Activated T-cell treated with anti-CD3 and anti-CD28 coated beads, Interleukin-2, amount 50 U/mL, for 4 hours (primary cell): Measurements from ENCODE around the gene EBP. TPM values are rescaled to one million over a fixed set of nuclear protein-coding genes. Genes with fewer than 3 reads are reported as not detected.

Experiments
- ATAC-seq, 2 donors: fragments of 200-7000 bp; cut with Tn5 transposase; one replicate each; pipeline ENCODE4 v1.10.0; 2021
- DNase-seq: peaks from one replicate; pipeline ENCODE4 v3.0.0-alpha.2; 2020
- H3K27me3 Mint-ChIP-seq: one replicate; pipeline ENCODE4 v1.8.0; 2021; ENCODE audit warnings: low read depth, mixed read lengths
- H3K36me3 Mint-ChIP-seq: one replicate; pipeline ENCODE4 v1.8.0; 2022; ENCODE audit warnings: mixed read lengths; ENCODE audit not compliant: insufficient read depth
- H3K4me1 Mint-ChIP-seq: one replicate; pipeline ENCODE4 v1.8.0; 2021; ENCODE audit warnings: low read depth, mixed read lengths
- H3K4me3 Mint-ChIP-seq: one replicate; pipeline ENCODE4 v1.8.0; 2021; ENCODE audit warnings: mild to moderate bottlenecking, moderate library complexity, mixed read lengths
- H3K9me3 Mint-ChIP-seq: one replicate; pipeline ENCODE4 v1.8.0; 2021; ENCODE audit warnings: mixed read lengths
- total RNA-seq, 3 donors: library from RNA; stranded (reverse); gene quantifications; one replicate each; pipeline ENCODE4 v1.2.1, GENCODE V29; 2021

EBP gene
- total RNA-seq, 3 donors from 2014 or later, result 87.0 to 113 (median 106) TPM

DNA sequence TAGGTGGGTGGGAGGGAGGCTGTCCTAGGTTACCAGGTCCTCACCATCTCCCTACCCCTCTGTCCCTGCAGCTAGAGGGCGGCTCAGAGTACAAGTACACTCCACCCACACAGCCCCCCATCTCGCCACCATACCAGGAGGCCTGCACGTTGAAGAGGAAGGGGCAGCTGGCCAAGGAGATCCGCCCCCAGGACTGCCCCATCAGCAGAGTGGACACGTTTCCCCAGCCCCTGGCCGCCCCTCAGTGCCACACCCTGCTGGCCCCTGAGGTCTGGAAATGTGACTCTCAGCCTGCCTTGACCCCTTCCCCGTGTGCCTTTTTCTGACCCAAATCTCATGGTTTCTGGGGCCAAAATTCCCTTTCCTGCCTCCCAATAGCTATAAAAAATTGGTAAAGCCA, 39.1 kb upstream of the EBP start:
- peaks cover 8% of the 10 kb centered on the region for H3K36me3 Mint-ChIP-seq
- H3K4me1 Mint-ChIP-seq, result peaks cover 18% of the 10 kb centered on the region
- no peak overlapping the region for H3K4me3 Mint-ChIP-seq
- H3K9me3 Mint-ChIP-seq, result no peaks in the 10 kb centered on the region
- no peak for ATAC-seq
- no peak for DNase-seq
- no peaks in the 10 kb centered on the region for H3K27me3 Mint-ChIP-seq

GRCh38 chrX:48487362-48487798, 34.2 kb upstream of the EBP start:
- Mint-ChIP-seq H3K27me3 (no peaks in the 10 kb centered on the region), H3K9me3 (no peaks in the 10 kb centered on the region), H3K36me3 (no peaks in the 10 kb centered on the region), H3K4me3 (no peak overlapping the region), H3K4me1 (no peaks in the 10 kb centered on the region)
- DNase-seq (no peak), ATAC-seq (no peak)

DNA sequence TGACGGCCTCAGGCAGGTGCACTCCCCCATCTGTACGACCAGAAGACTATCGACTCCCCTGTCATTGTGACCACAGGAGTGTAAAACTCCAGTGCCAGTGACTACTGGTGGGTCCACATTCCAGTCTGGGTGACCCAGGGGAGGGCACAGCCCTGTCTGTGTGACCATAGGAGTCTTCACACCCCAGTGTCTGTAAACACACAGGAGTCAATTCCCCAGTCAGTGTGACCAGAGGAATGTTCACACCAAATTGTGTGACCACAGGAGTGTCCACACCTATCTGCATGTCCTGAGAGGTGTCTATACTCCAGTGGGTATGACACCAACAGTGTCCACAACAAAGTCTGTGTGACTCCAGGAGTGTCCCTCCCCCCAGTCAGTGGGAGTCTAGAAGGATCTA, 33.6 kb upstream of the EBP start:
- no peaks in the 10 kb centered on the region for H3K36me3 Mint-ChIP-seq
- no peaks in the 10 kb centered on the region for H3K4me1 Mint-ChIP-seq
- DNase-seq (no peak), ATAC-seq (no peak)
- no peaks in the 10 kb centered on the region for H3K27me3 Mint-ChIP-seq
- no peak overlapping the region for H3K4me3 Mint-ChIP-seq
- H3K9me3 Mint-ChIP-seq, result no peaks in the 10 kb centered on the region

GRCh38 chrX:48489296-48489695, 32.3 kb upstream of the EBP start:
- Mint-ChIP-seq H3K9me3 (no peaks in the 10 kb centered on the region), H3K4me3 (no peak overlapping the region), H3K4me1 (no peaks in the 10 kb centered on the region), H3K36me3 (no peaks in the 10 kb centered on the region), H3K27me3 (no peaks in the 10 kb centered on the region)
- no peak for ATAC-seq
- DNase-seq, result no peak

- Mint-ChIP-seq H3K36me3 (no peaks in the 10 kb centered on the region), H3K9me3 (no peaks in the 10 kb centered on the region), H3K4me3 (no peak overlapping the region), H3K27me3 (no peaks in the 10 kb centered on the region), H3K4me1 (no peaks in the 10 kb centered on the region)
- DNase-seq (no peak), ATAC-seq (no peak)
Measured at GRCh38 chrX:48489892-48490291, 31.7 kb upstream of the EBP start.

- no peak for ATAC-seq
- H3K27me3 Mint-ChIP-seq, result no peaks in the 10 kb centered on the region
- no peak overlapping the region for H3K4me3 Mint-ChIP-seq
- no peaks in the 10 kb centered on the region for H3K9me3 Mint-ChIP-seq
- no peaks in the 10 kb centered on the region for H3K4me1 Mint-ChIP-seq
- no peaks in the 10 kb centered on the region for H3K36me3 Mint-ChIP-seq
- no peak for DNase-seq
Measured at GRCh38 chrX:48490661-48491060, 30.9 kb upstream of the EBP start.

DNA sequence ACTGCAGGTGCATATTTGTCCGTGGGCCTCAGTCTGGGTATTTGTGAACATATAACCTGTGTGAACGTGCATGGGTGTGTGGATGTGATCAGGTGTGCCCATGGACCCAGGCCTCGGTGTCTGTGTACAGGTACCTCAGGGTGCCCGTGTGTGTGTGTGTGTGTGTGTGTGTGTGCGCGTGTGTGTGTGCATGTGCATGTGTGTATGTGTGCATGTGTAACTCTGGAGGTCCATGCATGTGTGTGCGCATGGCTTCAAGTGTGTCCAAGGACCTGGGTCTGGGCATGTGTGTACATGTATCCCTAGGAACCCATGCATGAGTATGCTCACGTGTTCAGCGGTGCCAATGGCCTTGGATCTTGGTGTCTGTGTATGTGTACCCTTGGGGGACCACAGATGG, 29.8 kb upstream of the EBP start:
- no peaks in the 10 kb centered on the region for H3K9me3 Mint-ChIP-seq
- ATAC-seq, result no peak
- H3K27me3 Mint-ChIP-seq, result no peaks in the 10 kb centered on the region
- no peak for DNase-seq
- H3K36me3 Mint-ChIP-seq, result no peaks in the 10 kb centered on the region
- no peaks in the 10 kb centered on the region for H3K4me1 Mint-ChIP-seq
- H3K4me3 Mint-ChIP-seq, result no peak overlapping the region

DNA sequence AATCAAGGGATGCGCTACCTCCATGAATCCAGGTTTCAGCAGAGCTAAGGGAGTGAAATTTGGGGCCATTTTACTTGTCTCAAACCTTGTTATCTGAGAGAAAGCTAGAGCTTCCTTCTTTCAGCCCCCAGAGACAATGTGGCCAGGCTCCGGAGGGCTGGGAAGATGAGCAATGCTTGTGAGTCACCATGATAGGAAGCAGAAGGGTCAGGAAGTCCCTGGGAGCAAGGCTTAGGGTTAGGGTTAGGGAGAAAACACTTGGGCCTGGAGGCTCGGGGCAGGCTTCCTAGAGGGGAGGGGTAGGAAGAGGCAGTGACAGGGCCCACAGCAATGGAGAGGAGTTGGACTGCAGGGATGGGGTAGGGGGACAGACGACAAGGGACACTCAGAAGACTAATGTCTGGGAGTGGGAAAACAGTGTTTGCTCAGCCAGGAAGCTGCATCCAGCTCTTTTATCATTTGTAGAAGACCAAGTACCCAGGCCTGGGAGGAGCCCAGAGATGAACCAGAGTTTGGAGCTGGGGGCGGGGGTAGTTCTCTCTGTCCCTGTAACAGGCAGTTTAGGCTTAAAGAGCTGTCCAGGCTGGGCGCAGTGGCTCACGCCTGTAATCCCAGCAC, 29.2 kb upstream of the EBP start:
- no peak overlapping the region for H3K4me3 Mint-ChIP-seq
- H3K27me3 Mint-ChIP-seq, result no peaks in the 10 kb centered on the region
- H3K36me3 Mint-ChIP-seq, result no peaks in the 10 kb centered on the region
- no peak for ATAC-seq
- H3K9me3 Mint-ChIP-seq, result no peaks in the 10 kb centered on the region
- H3K4me1 Mint-ChIP-seq, result no peaks in the 10 kb centered on the region
- DNase-seq, result no peak

DNA sequence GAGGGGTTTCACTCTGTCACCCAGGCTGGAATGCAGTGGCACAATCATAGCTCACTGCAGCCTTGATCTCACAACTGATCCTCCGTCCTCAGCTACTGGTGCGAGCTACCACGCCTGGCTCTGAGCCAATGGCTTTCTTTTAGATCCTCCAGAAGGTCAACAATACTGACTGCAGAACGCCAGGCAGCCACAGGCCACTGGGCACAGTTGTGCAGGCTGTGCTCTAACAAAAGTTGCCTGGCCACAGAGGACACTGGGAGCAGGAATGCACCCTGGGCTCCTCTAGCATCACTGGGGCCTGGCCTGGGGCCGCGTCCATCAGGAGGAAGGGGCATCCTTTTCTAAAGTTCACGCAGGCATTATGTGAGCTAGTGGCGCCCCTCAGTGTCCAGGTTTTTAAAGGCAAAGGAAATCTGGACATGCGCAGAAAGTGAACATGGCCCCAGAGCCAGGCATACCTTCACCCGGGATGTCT, 27.7 kb upstream of the EBP start:
- Mint-ChIP-seq H3K27me3 (no peaks in the 10 kb centered on the region), H3K4me3 (no peak overlapping the region), H3K4me1 (no peaks in the 10 kb centered on the region), H3K9me3 (no peaks in the 10 kb centered on the region), H3K36me3 (no peaks in the 10 kb centered on the region)
- DNase-seq (no peak), ATAC-seq (no peak)

DNA sequence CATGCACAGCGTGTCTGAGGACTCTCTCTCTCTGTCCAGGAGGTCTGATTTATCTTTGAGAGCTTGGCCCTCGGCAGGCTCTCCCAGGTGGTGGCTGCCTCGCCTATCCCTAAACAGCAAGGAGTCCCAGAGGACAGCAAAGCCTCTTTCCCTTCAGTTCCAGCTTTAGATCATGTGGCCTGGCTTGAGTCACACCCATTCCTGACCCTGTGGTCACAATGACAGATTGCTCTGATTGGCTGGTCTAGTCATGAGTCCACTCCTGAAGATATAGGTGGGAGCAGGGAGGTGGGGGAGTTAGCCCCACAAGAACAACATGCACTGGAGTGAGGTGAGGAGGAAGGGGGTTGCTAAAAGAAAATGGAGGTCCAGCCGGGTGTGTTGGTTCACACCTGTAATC, 24.9 kb upstream of the EBP start:
- no peaks in the 10 kb centered on the region for H3K4me1 Mint-ChIP-seq
- no peak overlapping the region for H3K4me3 Mint-ChIP-seq
- no peaks in the 10 kb centered on the region for H3K36me3 Mint-ChIP-seq
- no peak for DNase-seq
- ATAC-seq, result no peak
- H3K9me3 Mint-ChIP-seq, result no peaks in the 10 kb centered on the region
- H3K27me3 Mint-ChIP-seq, result no peaks in the 10 kb centered on the region

GRCh38 chrX:48497871-48498270, 23.7 kb upstream of the EBP start:
- Mint-ChIP-seq H3K4me1 (no peaks in the 10 kb centered on the region), H3K36me3 (no peaks in the 10 kb centered on the region), H3K9me3 (no peaks in the 10 kb centered on the region), H3K27me3 (no peaks in the 10 kb centered on the region), H3K4me3 (no peak overlapping the region)
- no peak for DNase-seq
- ATAC-seq, result no peak

DNA sequence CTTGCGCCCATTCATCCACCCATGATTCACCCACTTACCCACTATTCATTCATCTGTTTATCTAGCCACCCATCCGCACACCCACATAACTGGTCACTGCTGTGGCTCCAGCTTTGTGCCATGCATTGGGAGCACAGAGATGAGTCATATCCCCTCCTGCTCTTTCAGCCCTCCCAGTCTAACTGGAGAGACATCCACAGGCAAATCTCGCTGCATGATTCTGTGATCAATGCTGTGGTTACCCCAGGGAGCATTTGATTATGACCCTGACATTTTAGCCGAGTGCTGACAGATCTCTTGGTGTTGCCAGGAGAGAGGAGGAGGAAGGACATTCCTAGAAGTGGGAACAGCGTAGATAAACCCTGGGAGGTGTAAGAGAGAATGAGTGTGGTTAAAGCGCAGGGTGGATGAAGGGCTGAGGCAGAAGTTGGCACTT, 23.2 kb upstream of the EBP start:
- DNase-seq, result no peak
- H3K27me3 Mint-ChIP-seq, result no peaks in the 10 kb centered on the region
- ATAC-seq, result no peak
- no peaks in the 10 kb centered on the region for H3K4me1 Mint-ChIP-seq
- no peaks in the 10 kb centered on the region for H3K36me3 Mint-ChIP-seq
- H3K9me3 Mint-ChIP-seq, result no peaks in the 10 kb centered on the region
- no peak overlapping the region for H3K4me3 Mint-ChIP-seq

DNA sequence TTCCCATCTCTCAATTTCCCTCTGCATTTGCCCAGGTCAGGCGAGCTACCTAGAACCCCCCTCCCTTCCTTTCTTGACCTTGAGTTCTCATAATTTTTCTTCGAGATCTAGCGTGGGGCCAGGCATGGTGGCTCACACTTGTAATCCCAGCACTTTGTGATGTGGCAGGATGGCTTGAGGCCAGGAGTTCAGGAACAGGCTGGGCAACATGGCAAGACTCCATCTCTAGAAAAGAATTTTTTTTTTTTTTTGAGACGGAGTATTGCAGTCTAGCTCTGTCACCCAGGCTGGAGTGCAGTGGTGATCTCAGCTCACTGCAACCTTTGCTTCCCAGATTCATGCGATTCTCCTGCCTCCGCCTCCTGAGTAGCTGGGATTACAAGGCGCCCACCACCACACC, 17.3 kb upstream of the EBP start:
- Mint-ChIP-seq H3K4me3 (no peak overlapping the region), H3K36me3 (no peaks in the 10 kb centered on the region), H3K4me1 (peaks cover 3% of the 10 kb centered on the region), H3K9me3 (no peaks in the 10 kb centered on the region), H3K27me3 (no peaks in the 10 kb centered on the region)
- ATAC-seq (no peak), DNase-seq (no peak)

- ATAC-seq, result no peak
Measured at GRCh38 chrX:48505481-48505880, 16.1 kb upstream of the EBP start.

GRCh38 chrX:48507246-48507645, 14.4 kb upstream of the EBP start:
- Mint-ChIP-seq H3K27me3 (no peaks in the 10 kb centered on the region), H3K36me3 (peaks cover 1% of the 10 kb centered on the region), H3K4me3 (peak overlapping the region; percentile 21), H3K9me3 (no peaks in the 10 kb centered on the region), H3K4me1 (peaks cover 20% of the 10 kb centered on the region)
- ATAC-seq, result no peak
- no peak for DNase-seq

More at GRCh38 chrX:48505481-48505880, 16.1 kb upstream of the EBP start:
- DNase-seq, result no peak
- no peaks in the 10 kb centered on the region for H3K36me3 Mint-ChIP-seq
- no peaks in the 10 kb centered on the region for H3K9me3 Mint-ChIP-seq
- peaks cover 13% of the 10 kb centered on the region for H3K4me1 Mint-ChIP-seq
- H3K4me3 Mint-ChIP-seq, result no peak overlapping the region
- no peaks in the 10 kb centered on the region for H3K27me3 Mint-ChIP-seq
